T-helper 1 cell (primary cell): ENCODE results near the gene SPIN2B.
"Not testable (repeated sequence)": the region's sequence is repeated elsewhere in the genome, so short reads cannot be mapped to it uniquely, and the experiment has no call there.

Experiments
- DNase-seq, 5 donors: peaks; one replicate each; pipeline ENCODE4 v3.0.0-alpha.2; 2012 to 2020
- total RNA-seq, 4 donors: gene quantifications; one replicate each; lab custom pipeline; 2026; lab: John Stamatoyannopoulos, UW

SPIN2B gene
- 2.1 to 4.8 (median 3.6) reads per million in 4 donors for total RNA-seq

GRCh38 chrX:57121162-57121755, at the start of gene SPIN2B:
SPIN2B (minus strand) TSS chrX:57121548.
- peak; percentile 50 to 83 (median 60) for DNase-seq

GRCh38 chrX:57156397-57157049, 35.2 kb upstream of the SPIN2B start:
- no peak for DNase-seq

- no peak for DNase-seq
Observed at GRCh38 chrX:57155171-57155570, 33.8 kb upstream of the SPIN2B start.

GRCh38 chrX:57152222-57152621, 30.9 kb upstream of the SPIN2B start:
- not testable (repeated sequence) for DNase-seq

GRCh38 chrX:57138674-57139073, 17.3 kb upstream of the SPIN2B start:
- no peak for DNase-seq

DNA sequence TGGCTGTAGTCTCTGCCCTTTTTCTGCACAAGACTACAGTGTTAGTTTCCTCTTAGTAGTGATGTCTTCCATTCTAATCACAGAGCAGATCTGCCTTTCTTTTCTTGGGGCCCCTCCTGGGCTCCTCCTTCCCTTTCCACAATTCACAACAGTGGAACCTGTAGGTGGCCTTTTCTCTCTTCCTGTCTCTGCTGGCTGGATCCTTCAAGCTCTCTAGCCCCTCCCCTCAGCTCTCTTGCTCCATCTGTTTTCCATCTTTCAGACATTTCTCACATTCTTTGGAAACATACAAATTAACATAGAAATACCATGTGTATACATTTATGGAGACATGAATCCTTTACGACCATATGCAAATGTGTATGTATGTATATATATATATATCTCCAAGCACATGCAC, 16.2 kb upstream of the SPIN2B start:
- DNase-seq, result no peak

DNA sequence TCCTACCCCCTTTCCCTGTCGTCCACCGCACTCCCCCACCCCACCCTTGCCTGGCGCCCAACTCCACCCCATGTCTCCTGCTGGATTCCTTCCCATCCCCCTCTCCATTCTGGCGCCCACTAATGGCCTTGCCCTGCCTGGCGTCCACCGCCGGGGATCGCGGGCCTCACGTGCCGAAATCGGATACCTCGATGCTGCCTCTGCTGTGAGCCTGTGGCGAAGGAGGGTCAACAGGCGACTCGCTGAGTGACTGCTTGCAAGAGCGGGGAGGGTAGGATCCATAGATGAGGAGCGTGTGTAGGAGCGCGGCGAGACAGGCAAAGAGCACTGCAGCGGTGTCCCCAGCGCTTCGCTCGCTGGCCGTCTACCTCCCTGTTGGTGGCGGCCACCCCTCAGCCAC, 15.7 kb upstream of the SPIN2B start, which contains the start of gene SPIN2A:
Gene SPIN2A (minus strand): TSS at position 325 of the 400 bp plus-strand sequence. CDS start 800 bp downstream, outside the sequence.
- DNase-seq, result not testable (repeated sequence)

DNA sequence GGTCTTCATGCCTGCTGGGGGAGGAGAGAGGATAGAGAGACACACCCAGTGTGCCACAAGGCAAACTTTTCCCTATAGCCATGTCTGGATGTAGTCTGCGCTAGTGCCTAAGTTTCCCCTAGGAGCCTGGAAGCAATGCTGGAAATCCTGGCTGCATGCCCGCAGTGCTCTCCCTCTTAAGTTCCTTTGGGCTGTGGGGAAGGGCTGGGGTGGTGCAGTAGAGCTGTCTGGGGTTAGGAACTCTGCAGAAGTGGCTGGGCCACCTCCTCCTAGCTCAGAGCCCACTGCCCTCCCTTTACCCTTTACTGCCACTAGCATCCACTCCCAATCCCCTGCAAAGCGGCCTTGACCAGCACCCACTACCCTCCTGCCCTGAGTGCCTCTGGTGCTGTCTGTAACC, 15.2 kb upstream of the SPIN2B start:
- not testable (repeated sequence) for DNase-seq

DNA sequence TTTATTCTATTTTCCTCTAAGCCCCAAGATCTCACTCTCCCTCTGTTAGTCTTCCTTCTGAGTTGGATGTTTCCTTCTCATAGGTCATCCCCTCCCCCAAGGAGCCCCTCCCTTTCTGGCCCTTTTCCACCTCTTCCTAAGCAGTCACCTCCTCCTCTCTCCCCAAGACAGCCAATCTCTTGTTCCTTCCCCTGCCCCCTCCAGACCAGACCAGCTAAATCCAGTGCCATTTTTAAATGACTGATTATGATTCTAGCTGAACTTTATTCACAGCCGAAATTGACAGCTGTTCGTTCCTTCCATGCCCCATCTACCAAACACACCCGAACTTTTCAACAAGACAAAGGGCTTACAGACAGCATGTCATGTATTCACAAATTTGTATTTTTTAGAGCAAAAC, 13.9 kb upstream of the SPIN2B start:
- no peak for DNase-seq

- no peak for DNase-seq
Observed at GRCh38 chrX:57134702-57135101, 13.4 kb upstream of the SPIN2B start.

DNA sequence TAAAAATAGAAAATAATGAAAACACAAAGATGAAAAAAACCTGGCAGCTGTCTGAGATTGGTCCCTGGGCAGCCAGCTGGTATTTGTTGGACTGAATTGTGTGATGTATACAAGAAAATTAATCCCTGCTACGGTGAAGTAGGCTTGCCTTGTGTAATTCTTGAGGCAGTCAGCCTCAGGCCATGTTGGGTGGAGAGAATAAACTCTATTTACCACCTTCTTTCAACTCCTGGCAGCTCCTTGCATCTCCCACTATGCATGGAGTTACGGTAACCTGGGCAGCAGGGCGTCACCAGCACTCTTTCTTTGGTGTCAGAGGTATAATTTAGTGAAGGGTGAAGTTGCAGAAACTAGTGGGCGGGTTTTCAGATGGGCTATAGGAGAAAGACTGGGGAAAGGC, 12.4 kb upstream of the SPIN2B start:
- no peak for DNase-seq

GRCh38 chrX:57133284-57133683, 11.9 kb upstream of the SPIN2B start:
- DNase-seq, result not testable (repeated sequence)

GRCh38 chrX:57132046-57132445, 10.7 kb upstream of the SPIN2B start:
- no peak for DNase-seq

DNA sequence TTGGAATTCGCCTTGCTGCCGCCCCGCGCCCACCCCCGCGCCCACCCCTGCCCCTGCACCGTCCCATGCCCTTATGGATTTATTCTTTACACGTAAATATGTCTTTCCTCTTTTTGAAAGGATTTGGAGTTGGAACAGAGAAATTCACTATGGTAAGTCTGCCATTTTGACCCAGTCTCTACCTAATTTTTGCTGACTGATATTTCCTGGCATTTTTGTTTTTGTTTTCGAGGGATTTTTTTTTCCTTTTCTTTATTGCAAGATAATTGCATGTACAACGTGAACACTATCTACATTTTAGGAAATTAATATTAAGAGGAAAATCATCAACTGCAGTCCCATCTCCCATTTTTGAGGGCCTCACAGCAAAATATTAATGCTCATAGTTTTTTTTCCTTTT, 468 bp upstream of the SPIN2B start:
- no peak for DNase-seq

- DNase-seq, result not testable (repeated sequence)
Observed at GRCh38 chrX:57120619-57121161, 658 bp downstream of the SPIN2B start.

GRCh38 chrX:57119416-57119815, 1.9 kb downstream of the SPIN2B start:
- no peak for DNase-seq

GRCh38 chrX:57117566-57117965, 3.8 kb downstream of the SPIN2B start:
- DNase-seq, result not testable (repeated sequence)

GRCh38 chrX:57104921-57105398, 16.4 kb downstream of the SPIN2B start:
- no peak for DNase-seq

DNA sequence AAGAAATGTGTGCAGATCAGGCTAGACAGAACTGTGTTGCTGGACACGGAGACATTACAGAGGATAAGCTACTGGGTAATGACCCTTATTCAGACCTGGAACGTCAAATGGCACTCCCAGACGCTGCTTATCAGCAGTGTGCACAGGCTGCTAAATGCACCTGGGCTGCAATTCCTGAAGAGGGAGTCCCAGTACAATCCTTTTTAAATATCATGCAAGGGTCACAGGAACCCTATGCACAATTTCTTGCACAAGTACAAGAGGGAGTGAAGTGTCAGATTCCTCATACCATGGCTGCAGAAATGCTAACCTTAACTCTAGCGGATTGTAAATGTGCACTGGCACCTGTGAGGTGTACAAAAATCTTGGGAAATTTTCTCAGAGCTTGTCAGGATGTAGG, 16.9 kb downstream of the SPIN2B start:
- DNase-seq, result no peak

DNA sequence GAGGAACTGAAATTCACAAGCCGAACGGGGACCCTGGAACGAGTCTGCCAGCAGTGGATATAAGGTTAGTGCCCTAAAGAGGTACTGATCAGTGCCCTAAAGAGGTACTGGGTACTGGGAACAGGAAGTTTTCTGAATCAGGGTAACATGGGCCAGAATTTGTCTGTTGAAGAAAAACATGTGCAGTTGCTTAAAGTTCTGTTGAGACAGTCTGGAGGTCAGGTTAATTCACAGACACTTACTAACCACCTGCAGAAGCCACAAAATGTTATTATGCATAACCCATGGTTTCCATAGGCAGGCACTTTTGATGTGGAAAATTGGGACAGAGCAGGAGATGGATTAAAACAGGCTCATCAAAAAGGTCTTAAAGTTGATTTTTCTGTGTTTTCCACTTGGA, 17.9 kb downstream of the SPIN2B start:
- DNase-seq, result no peak

- DNase-seq, result not testable (repeated sequence)
Observed at GRCh38 chrX:57102918-57103317, 18.4 kb downstream of the SPIN2B start.

- no peak for DNase-seq
Observed at GRCh38 chrX:57083143-57083542, 38.2 kb downstream of the SPIN2B start.

DNA sequence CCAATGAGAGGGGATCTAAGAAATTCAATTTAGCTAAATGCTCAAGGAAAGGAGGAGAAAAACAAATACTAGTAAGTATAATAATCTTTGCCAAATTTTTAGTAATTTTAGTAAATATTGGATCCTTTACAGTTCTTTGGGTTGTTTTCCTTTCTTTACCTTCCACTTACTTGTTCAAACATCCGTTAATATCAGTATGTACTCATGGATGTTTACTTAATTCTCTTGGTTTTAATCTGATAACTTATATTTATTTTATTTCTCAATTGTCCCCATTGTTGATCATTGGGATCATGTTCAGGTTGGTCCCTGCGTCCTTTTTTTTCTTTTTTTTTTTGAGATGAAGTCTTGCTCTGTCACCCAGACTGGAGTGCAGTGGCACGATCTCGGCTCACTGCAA, 46.9 kb downstream of the SPIN2B start:
- no peak for DNase-seq
